H9 (cell line): ENCODE results near the gene GUK1. TPM values are rescaled to one million over a fixed set of nuclear protein-coding genes. Genes with fewer than 3 reads are reported as not detected.

Experiments
- DNase-seq: peaks from one replicate; pipeline ENCODE4 v3.0.0-alpha.2; 2017
- H2AFZ ChIP-seq: one replicate; pipeline ENCODE4 v1.6.1; 2013; ENCODE audit warnings: mild to moderate bottlenecking, low read length, control low read depth, moderate library complexity
- H2AK5ac ChIP-seq: 2 replicates; pipeline ENCODE4 v1.6.1; 2013; ENCODE audit warnings: low read length, control low read depth, mixed read lengths; ENCODE audit not compliant: insufficient read length
- H2BK120ac ChIP-seq: one replicate; pipeline ENCODE4 v1.6.1; 2013; ENCODE audit warnings: low read depth, mild to moderate bottlenecking, low read length, control low read depth, inconsistent platforms; ENCODE audit not compliant: poor library complexity, severe bottlenecking
- H2BK12ac ChIP-seq: 2 replicates; pipeline ENCODE4 v1.6.1; 2013; ENCODE audit warnings: low read length, control low read depth, mixed read lengths, low read depth; ENCODE audit not compliant: insufficient read length
- H2BK15ac ChIP-seq: 2 replicates; pipeline ENCODE4 v1.6.1; 2013; ENCODE audit warnings: low read depth, low read length, control low read depth
- H2BK20ac ChIP-seq: one replicate; pipeline ENCODE4 v1.6.1; 2013; ENCODE audit warnings: low read depth, mild to moderate bottlenecking, low read length, control low read depth, inconsistent platforms; ENCODE audit not compliant: poor library complexity, severe bottlenecking
- H2BK5ac ChIP-seq: 2 replicates; pipeline ENCODE4 v1.6.1; 2013; ENCODE audit warnings: low read length, control low read depth, mixed read lengths; ENCODE audit not compliant: insufficient read length
- H3K14ac ChIP-seq: 2 replicates; pipeline ENCODE4 v1.6.1; 2013; ENCODE audit warnings: low read length, control low read depth; ENCODE audit not compliant: insufficient read depth
- H3K18ac ChIP-seq: 2 replicates; pipeline ENCODE4 v1.6.1; 2013; ENCODE audit warnings: low read depth, mild to moderate bottlenecking, mixed read lengths, low read length, control low read depth; ENCODE audit not compliant: insufficient read length
- H3K23ac ChIP-seq: 2 replicates; pipeline ENCODE4 v1.6.1; 2013; ENCODE audit warnings: low read length, control low read depth, mixed read lengths, low read depth; ENCODE audit not compliant: insufficient read length
- H3K23me2 ChIP-seq: 2 replicates; pipeline ENCODE4 v1.6.1; 2013; ENCODE audit warnings: low read depth, mild to moderate bottlenecking, mixed read lengths, low read length, control low read depth; ENCODE audit not compliant: insufficient read length, poor library complexity, severe bottlenecking
- H3K27ac ChIP-seq: 2 replicates; pipeline ENCODE4 v1.5.1; 2013; ENCODE audit warnings: low read length, control low read depth, mixed read lengths, low read depth; ENCODE audit not compliant: insufficient read length
- H3K27me3 ChIP-seq: 2 replicates; pipeline ENCODE4 v1.6.1; 2013; ENCODE audit warnings: low read length, control low read depth, inconsistent platforms; ENCODE audit not compliant: insufficient read depth
- H3K4ac ChIP-seq: 2 replicates; pipeline ENCODE4 v1.6.1; 2013; ENCODE audit warnings: low read depth, mild to moderate bottlenecking, control low read depth, inconsistent platforms, low read length, moderate library complexity
- H3K4me1 ChIP-seq: 2 replicates; pipeline ENCODE4 v1.6.1; 2013; ENCODE audit warnings: low read length, control low read depth, inconsistent platforms; ENCODE audit not compliant: insufficient read depth
- H3K4me2 ChIP-seq: 2 replicates; pipeline ENCODE4 v1.6.1; 2013; ENCODE audit warnings: low read length, control low read depth, mixed read lengths; ENCODE audit not compliant: insufficient read length, insufficient read depth
- H3K56ac ChIP-seq: 2 replicates; pipeline ENCODE4 v1.6.1; 2013; ENCODE audit warnings: low read depth, mild to moderate bottlenecking, mixed read lengths, low read length, control low read depth; ENCODE audit not compliant: insufficient read length
- H3K79me1 ChIP-seq: 2 replicates; pipeline ENCODE4 v1.6.1; 2013; ENCODE audit warnings: low read depth, mild to moderate bottlenecking, moderate library complexity, low read length, control low read depth, inconsistent platforms; ENCODE audit not compliant: insufficient read depth, poor library complexity, severe bottlenecking
- H3K79me2 ChIP-seq: 2 replicates; pipeline ENCODE4 v1.6.1; 2013; ENCODE audit warnings: low read length, control low read depth, inconsistent platforms; ENCODE audit not compliant: insufficient read depth
- H3K9ac ChIP-seq: 2 replicates; pipeline ENCODE4 v1.6.1; 2013; ENCODE audit warnings: low read length, control low read depth, mixed read lengths; ENCODE audit not compliant: insufficient read length; ENCODE audit errors: extremely low read depth
- H3K9me3 ChIP-seq: one replicate; pipeline ENCODE4 v1.6.1; 2013; ENCODE audit warnings: low read depth, low read length, inconsistent platforms; ENCODE audit not compliant: control insufficient read depth
- H3T11ph ChIP-seq: one replicate; pipeline ENCODE4 v1.6.1; 2013; ENCODE audit warnings: mild to moderate bottlenecking, low read length, control low read depth, inconsistent platforms
- H4K20me1 ChIP-seq: one replicate; pipeline ENCODE4 v1.6.1; 2013; ENCODE audit not compliant: control insufficient read depth, insufficient read length, insufficient read depth
- H4K5ac ChIP-seq: 2 replicates; pipeline ENCODE4 v1.6.1; 2013; ENCODE audit warnings: low read depth, mild to moderate bottlenecking, mixed read lengths, low read length, control low read depth; ENCODE audit not compliant: insufficient read length
- H4K8ac ChIP-seq: replicated peaks from 2 replicates; pipeline ENCODE4 v1.6.1; 2013; ENCODE audit warnings: low read length, control low read depth, mixed read lengths, low read depth; ENCODE audit not compliant: insufficient read length
- H4K91ac ChIP-seq: 2 replicates; pipeline ENCODE4 v1.6.1; 2013; ENCODE audit warnings: low read depth, mild to moderate bottlenecking, moderate library complexity, mixed read lengths, low read length, control low read depth; ENCODE audit not compliant: insufficient read length
- H3K27ac Mint-ChIP-seq, 3 experiments: 2 replicates in 2 of 3; 3 replicates in 1 of 3; pipeline ENCODE4 v1.8.0; 2020 to 2021; ENCODE audit warnings: mixed read lengths in 3 of 3, mild to moderate bottlenecking in 1 of 3, moderate library complexity in 1 of 3
- H3K27me3 Mint-ChIP-seq: 2 replicates; pipeline ENCODE4 v1.8.0; 2021; ENCODE audit warnings: low read depth, mild to moderate bottlenecking, moderate library complexity, mixed read lengths
- H3K36me3 Mint-ChIP-seq, 3 experiments: 2 replicates in 2 of 3; 3 replicates in 1 of 3; pipeline ENCODE4 v1.8.0; 2020 to 2021; ENCODE audit warnings: low read depth in 3 of 3, mixed read lengths in 3 of 3; ENCODE audit not compliant: insufficient read depth in 1 of 3
- H3K4me1 Mint-ChIP-seq, 2 experiments: 2 replicates each; pipeline ENCODE4 v1.8.0; 2020; ENCODE audit warnings: mixed read lengths in 2 of 2
- H3K4me3 Mint-ChIP-seq, 2 experiments: 2 replicates in 1 of 2; 3 replicates in 1 of 2; pipeline ENCODE4 v1.8.0; 2020 to 2021; ENCODE audit warnings: mild to moderate bottlenecking in 2 of 2, mixed read lengths in 2 of 2, moderate library complexity in 1 of 2
- H3K9me3 Mint-ChIP-seq, 2 experiments: 2 replicates in 1 of 2; 3 replicates in 1 of 2; pipeline ENCODE4 v1.8.0; 2020; ENCODE audit warnings: mild to moderate bottlenecking in 2 of 2, mixed read lengths in 2 of 2, moderate library complexity in 1 of 2
- CTCF ChIP-seq: fragments of 200-600 bp; sonication (generic); conservative IDR thresholded peaks from 3 replicates; pipeline ENCODE4 v1.8.0; 2021; ENCODE audit warnings: antibody characterized with exemption, mild to moderate bottlenecking
- WGBS: extraction: QIAGEN DNeasy Blood & Tissue Kit; methylation state at CpG from one replicate; pipeline ENCODE4 v1.1.7; 2013; ENCODE audit warnings: missing lambda C conversion rate, low lambda C conversion rate, mixed read lengths; ENCODE audit not compliant: insufficient read length; ENCODE audit errors: extremely low coverage; 5-methylcytosine and 5-hydroxymethylcytosine counted together
- total RNA-seq: library from RNA; stranded (reverse); gene quantifications from 2 replicates; pipeline ENCODE4 v1.2.1, GENCODE V29; 2021

GUK1 gene
- total RNA-seq, 1 experiment from 2014 or later: 88.2 TPM

- Histone ChIP-seq H2AK5ac (no peak within 1 kb of the TSS), H3K14ac (peak within 1 kb of the TSS; percentile 60; the same call in 1 of the 2 replicates), H3K56ac (no peak within 1 kb of the TSS), H2BK5ac (no peak within 1 kb of the TSS), H3K4me2 (no peak within 1 kb of the TSS), H3K27me3 (no peaks in the 10 kb centered on the region), H3K4me1 (no peaks in the 10 kb centered on the region), H3K23ac (no peak within 1 kb of the TSS), H4K8ac (no peak within 1 kb of the TSS), H3T11ph (no peak within 1 kb of the TSS), H3K79me2 (no peaks in the 10 kb centered on the region), H2AFZ (no peak within 1 kb of the TSS), H3K23me2 (no peaks in the 10 kb centered on the region), H4K5ac (no peak within 1 kb of the TSS), H3K18ac (no peak within 1 kb of the TSS), H3K79me1 (no peaks in the 10 kb centered on the region), H3K4ac (no peak within 1 kb of the TSS), H3K27ac (no peak within 1 kb of the TSS), H2BK15ac (no peak within 1 kb of the TSS), H4K20me1 (no peaks in the 10 kb centered on the region), H2BK20ac (no peak within 1 kb of the TSS), H2BK120ac (no peak within 1 kb of the TSS), H4K91ac (no peak within 1 kb of the TSS), H3K9me3 (no peaks in the 10 kb centered on the region), H3K9ac (no peak within 1 kb of the TSS), H2BK12ac (no peak within 1 kb of the TSS)
- TF ChIP-seq CTCF: no peak
- DNase-seq: peak; percentile 67
- WGBS: no CpG with 5 or more reads among the region's 17 CpGs
- Mint-ChIP-seq H3K4me3 (no peak within 1 kb of the TSS), H3K4me1 (peaks cover 0 to 3% of the 10 kb centered on the region in 2 experiments; a peak in 2 of 4 replicates), H3K27ac (no peak within 1 kb of the TSS), H3K27me3 (no peaks in the 10 kb centered on the region), H3K9me3 (no peaks in the 10 kb centered on the region), H3K36me3 (no peaks in the 10 kb centered on the region)
Measured at GRCh38 chr1:228149406-228150119, 9.5 kb downstream of the GUK1 start, which contains the start of gene GJC2. GJC2 (plus strand) TSS chr1:228149930; CDS start chr1:228157759, 7,829 bp downstream.
